ENCODE data around the gene CAMTA1.

CAMTA1 gene

GRCh38 chr1:7652515-7653098, 867.4 kb downstream of the CAMTA1 start:
- no peak for TF ChIP-seq CTCF (conservative IDR thresholded peaks at IDR 0.05; ENCODE audit: low read depth, low read length)
- no peak overlapping the region for H3K4me3 ChIP-seq (ENCODE audit: low read length)
- DNase-seq (ENCODE audit: low read depth): no peak

GRCh38 chr1:7654725-7655124, 869.5 kb downstream of the CAMTA1 start:
- no peak for TF ChIP-seq CTCF (conservative IDR thresholded peaks at IDR 0.05; ENCODE audit: low read depth, low read length)
- no peak for DNase-seq (ENCODE audit: low read depth)
- no peak overlapping the region for H3K4me3 ChIP-seq (ENCODE audit: low read length)

GRCh38 chr1:7655354-7655753, 870.1 kb downstream of the CAMTA1 start:
- no peak for DNase-seq (ENCODE audit: low read depth)
- H3K4me3 ChIP-seq (ENCODE audit: low read length): no peak overlapping the region
- TF ChIP-seq CTCF (conservative IDR thresholded peaks at IDR 0.05; ENCODE audit: low read depth, low read length): no peak

GRCh38 chr1:7656557-7657215, 871.4 kb downstream of the CAMTA1 start:
- DNase-seq (ENCODE audit: low read depth): no peak
- no peak overlapping the region for H3K4me3 ChIP-seq (ENCODE audit: low read length)
- no peak for TF ChIP-seq CTCF (conservative IDR thresholded peaks at IDR 0.05; ENCODE audit: low read depth, low read length)

GRCh38 chr1:7657287-7658016, 872.2 kb downstream of the CAMTA1 start:
- no peak overlapping the region for H3K4me3 ChIP-seq (ENCODE audit: low read length)
- TF ChIP-seq CTCF (conservative IDR thresholded peaks at IDR 0.05; ENCODE audit: low read depth, low read length): no peak
- DNase-seq (ENCODE audit: low read depth): no peak

- TF ChIP-seq CTCF (conservative IDR thresholded peaks at IDR 0.05; ENCODE audit: low read depth, low read length): no peak
- H3K4me3 ChIP-seq (ENCODE audit: low read length): no peak overlapping the region
- no peak for DNase-seq (ENCODE audit: low read depth)
Measured at GRCh38 chr1:7658099-7658498, 872.8 kb downstream of the CAMTA1 start.

Data from retinal pigment epithelial cell (primary cell).